Measurements from ENCODE around the gene TRIM48.
"Not testable (repeated sequence)": the region's sequence is repeated elsewhere in the genome, so short reads cannot be mapped to it uniquely, and the experiment has no call there.

Gene TRIM48, protein sequence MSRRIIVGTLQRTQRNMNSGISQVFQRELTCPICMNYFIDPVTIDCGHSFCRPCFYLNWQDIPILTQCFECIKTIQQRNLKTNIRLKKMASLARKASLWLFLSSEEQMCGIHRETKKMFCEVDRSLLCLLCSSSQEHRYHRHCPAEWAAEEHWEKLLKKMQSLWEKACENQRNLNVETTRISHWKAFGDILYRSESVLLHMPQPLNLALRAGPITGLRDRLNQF

DNA sequence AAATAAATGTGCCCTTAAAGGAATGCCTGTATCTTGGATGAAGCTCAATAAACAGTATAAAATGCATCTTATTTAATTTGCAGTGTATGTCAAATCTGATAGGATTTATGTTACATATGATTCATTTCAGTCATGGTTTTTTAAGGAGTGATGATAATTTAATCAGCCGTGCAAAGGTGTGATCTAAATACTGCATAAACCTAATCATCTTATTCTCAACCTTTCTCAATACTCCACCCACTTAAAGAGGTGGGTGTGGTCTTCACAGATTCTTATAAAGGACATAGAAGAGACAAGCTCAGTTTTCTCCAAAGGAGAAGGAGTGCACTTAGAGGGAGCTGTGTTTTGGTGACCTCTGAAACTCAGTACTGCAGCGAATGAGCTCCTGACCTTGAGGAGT is at the start of gene TRIM48:
TSS of gene TRIM48 (plus strand) at position 301 of the 400 bp plus-strand sequence. CDS start 113 bp downstream, outside the sequence.
- DNase-seq (ENCODE audit: low read depth, low spot score): not testable (repeated sequence)

DNA sequence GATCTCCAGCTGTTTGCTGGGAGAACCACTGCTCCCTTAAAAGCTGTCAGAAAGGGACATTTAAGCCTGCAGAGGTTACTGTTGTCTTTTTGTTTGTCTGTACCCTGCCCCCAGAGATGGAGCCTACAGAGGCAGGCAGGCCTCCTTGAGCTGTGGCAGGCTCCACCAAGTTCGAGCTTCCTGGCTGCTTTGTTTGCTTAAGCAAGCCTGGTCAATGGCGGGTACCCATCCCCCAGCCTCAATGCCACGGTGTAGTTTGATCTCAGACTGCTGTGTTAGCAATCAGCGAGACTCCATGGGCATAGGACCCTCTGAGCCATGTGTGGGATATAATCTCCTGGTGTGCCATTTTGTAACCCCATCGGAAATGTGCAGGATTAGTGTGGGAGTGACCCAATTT is 23.6 kb upstream of the TRIM48 start:
- DNase-seq (ENCODE audit: low read depth, low spot score): not testable (repeated sequence)

DNA sequence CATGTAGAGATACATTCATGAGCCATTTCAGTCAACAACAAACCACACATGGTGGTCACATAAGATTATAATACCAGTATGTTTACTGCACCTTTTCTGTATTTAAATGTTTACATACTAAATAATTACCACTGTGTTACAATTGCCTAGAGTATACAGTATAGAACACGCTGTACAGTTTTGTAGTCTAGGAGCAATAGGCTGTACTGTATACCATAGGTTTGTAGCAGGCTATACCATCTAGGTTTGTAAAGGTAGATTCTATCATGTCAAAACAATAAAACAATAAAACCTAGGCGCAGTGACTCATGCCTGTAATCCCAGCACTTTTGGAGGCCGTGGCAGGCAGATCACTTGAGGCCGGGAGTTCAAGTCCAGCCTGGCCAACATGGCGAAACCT is 1.1 kb downstream of the TRIM48 start:
- DNase-seq (ENCODE audit: low read depth, low spot score): no peak

Data from brain pericyte (primary cell).